GM18867 (cell line): Measurements from ENCODE around the gene CLC.
"Not testable (repeated sequence)": the region's sequence is repeated elsewhere in the genome, so short reads cannot be mapped to it uniquely, and the experiment has no call there.

ENCODE experiments used
- ATAC-seq: cut with Tn5 transposase; IDR thresholded peaks from one replicate; pipeline ENCODE4 v1.9.1; 2021; ENCODE audit warnings: mild to moderate bottlenecking, moderate library complexity; ENCODE audit not compliant: unreplicated experiment

CLC gene

DNA sequence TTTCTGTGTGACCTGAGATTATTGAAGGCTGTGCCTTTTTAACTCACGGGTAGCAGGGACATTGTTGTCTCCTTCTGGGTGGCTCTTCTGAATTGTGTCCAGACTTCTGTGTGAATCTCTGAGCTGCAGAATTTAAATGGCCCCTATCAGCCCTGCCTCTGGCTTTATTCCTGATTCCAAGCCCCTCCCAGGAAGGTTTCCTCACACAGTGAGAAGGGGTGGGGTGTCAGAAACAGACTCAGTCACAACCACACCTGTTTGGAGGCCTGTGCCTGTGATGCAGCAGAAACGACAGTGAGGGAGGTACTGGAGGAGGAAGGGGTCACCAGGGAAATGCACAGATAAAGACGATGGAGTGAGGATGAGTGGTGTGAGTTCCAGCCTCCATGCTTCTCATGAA lies at the start of gene CLC:
Gene CLC (minus strand): TSS at position 139 of the 400 bp plus-strand sequence. CDS start 77 bp downstream, at position 62.
- no peak for ATAC-seq

DNA sequence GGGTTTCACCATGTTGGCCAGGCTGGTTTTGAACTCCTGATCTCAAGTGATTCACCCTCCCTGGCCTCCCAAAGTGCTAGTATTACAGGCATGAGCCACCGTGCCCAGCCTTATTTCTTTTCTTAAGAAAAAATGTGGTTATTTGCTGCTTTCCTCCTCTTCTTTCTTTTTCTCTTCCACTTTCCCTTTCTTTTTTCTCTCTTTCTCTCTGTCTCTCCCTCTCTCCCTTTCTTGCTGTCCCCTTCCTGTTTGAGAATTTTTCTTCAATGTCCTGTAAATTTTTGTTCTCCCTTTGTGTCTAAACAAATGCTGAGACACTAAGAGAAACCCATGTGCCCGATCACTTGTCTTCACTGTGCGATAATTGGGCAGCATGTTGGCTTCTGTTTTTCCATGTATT lies 43.1 kb upstream of the CLC start:
- no peak for ATAC-seq

DNA sequence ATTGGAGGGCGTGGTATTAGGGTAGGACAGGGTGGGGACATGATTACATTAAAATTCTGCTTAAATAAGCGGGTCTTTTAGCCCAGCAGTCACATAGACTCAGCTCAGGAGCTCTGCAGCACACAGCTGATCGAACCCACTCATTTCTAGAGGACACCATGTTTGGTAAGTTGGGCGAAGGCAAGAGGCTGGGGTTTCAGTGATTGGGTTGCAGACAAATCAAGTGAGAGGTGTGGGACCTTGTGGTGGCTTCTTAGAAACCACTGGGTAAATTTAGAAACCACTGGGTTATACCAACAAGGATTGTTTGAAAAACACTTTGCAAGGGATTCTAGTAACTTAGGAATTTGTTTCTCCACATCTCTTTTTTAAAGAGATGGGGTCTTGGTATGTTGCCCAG lies 40.9 kb upstream of the CLC start, which contains the start of gene LEUTX:
Gene LEUTX (plus strand): TSS at position 92 of the 400 bp plus-strand sequence. CDS start 67 bp downstream, at position 159.
- ATAC-seq: no peak

DNA sequence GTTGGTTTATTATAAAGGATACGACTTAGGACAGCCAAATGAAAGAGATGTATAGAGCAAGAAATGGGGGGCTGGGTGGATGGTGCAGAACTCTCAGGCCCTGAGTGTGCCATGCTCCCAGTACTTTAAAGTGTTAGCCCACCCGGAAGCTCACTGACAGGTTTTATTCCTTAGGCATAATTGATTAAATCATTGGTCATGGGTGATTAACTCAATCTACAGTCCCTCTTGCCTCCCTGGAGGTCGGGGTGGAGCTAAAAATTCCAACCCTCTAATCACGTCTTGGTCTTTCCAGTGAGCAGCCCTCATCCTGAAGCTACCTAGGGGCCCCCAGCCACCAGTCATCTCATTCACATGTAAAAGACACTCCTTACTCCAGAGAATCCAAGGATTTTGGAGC lies 31.0 kb upstream of the CLC start:
- no peak for ATAC-seq

DNA sequence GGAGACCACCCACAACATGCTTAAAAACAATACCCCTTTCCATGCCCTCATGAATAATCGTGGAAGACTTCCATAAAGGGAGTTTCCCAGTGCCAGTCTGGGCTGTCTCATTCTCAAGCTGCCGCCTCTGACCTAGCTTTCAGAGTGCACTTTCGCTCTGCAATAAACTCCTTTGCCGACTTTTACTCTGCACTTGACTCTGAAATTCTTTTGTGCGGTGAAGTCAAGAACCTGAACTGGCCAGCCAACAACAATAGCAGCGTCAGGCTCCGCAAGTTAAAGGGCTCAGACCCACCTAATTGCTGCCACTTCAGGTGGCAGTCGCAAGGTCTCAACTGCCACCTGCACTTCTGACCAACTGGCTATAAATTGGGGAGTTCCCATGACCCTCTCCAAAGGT lies 30.5 kb upstream of the CLC start:
- no peak for ATAC-seq

DNA sequence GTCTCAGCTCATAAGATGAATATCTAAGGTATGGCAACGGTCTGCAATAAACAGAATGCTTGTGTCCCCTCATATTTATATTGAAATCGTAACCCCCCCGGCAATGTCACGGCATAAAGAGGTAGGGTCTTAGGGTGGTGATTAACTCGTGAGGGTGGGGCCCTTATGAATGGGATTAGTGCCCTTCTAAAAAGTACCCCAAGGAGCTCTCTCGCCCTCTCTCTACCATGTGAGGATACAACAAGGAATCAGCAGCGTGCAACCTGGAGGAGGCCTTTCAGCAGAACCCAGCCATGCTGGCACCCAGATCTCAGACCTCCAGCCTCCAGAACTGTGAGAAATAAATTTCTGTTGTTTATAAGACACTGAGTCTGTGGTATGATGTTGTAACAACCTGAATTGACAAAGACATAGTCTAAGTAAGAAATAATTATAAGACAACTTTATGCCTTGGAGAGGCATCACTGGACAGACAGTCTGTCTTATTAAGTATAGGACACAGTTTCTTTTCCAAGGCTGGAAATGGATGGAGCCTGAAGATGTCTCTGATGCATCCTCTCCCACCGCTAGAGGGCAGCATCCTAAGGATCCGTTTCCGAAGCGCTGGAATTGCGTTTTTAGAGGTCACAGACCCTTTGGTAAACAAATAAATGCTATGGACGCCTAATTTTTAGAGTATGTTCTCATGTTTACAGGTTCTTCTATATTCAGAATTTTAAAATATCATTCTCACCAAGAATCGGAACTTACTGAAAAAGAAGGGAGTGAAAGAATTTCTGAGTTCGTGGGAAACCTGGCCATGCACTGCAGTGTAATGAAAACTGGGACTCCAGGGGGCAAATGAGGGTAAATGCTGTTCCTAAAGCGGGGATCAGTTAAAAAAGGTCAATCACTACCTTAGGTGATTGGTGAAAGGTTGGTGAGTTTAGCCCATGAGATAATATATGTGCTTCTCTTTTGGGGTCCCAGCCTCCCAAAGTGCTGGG lies 27.6 kb upstream of the CLC start:
- ATAC-seq: no peak

DNA sequence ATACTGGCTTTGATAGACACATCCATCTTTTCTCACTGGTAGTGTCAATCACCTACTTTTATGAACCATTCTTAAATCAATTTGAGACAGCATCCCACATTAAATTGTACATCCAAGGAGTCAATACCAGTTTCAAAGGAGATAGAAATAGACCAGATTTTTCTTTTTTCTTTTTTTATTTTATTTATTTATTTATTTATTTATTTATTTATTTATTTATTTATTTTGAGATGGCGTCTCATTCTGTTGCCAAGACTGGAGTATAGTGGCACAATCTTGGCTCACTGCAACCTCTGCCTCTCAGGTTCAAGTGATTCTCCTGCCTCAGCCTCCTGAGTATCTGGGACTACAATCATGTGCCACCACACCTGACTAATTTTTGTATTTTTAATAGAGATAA lies 24.0 kb upstream of the CLC start:
- ATAC-seq: not testable (repeated sequence)

DNA sequence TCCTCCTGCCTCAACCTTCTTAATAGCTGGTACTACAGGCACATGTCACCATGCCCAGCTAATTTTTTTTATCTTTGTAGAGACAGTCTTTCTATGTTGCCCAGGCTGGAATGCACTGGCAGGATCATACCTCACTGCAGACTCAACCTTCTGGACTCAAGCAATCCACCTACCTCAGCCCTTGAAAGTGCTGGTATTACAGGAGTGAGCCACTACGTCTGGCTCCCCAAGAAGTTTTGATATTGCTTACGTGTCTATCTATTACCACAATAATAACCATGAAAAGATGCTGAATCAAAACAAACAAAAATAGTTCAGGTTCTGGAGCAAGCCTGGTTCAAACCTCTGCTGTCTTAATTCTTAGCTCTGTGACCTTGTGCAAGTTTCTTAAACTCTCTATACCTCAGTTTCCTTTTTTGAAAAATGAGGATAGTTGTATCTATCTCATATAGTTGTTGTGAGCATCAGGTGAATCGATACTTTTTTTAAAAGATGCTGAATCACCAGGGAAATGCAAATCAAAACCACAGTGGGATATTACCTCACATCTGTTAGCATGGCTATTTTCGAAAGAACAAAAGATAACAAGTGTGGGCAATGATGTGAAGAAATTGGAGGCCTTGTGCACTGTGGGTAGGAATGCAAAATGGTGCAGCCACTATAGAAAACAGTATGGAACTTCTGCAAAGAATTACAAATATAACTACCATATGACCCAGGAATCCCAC lies 21.8 kb upstream of the CLC start:
- peak; percentile 67 for ATAC-seq

DNA sequence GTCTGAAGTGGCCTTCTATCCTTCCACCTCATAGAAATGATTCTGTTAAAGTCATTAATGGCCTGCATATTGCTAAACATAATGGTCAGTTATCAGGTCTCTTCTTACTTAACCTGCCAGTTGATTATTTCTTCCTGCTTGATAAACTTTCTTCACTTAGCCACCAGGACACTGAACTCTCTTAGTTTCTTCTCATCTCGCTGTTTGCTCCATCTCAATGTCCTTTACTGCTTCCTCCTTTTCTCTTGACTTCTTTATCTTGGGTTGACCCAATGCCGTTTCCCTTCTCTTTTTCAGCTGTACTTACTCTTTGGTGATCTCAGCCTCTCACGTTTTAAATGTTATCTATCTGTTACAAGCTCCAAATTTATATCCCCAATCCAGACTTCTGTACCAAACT lies 17.1 kb upstream of the CLC start:
- ATAC-seq: no peak

DNA sequence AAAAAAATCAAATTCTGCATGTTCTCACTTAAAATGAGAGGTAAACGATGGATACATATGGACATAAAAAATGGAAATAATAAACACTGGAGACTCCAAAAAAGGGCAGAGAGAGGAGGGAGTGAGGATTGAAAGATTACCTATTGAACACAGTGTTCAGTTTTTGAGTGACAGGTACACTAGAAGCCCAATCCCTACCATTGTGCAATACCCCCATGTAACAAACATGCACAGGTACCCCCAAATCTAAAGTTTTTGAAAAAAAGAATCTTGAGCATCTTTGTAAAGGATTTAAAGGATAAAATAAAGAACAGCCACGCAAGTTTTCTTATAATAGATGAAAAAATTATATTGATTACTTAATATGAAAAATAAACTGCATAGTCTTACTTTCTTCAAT lies 16.7 kb upstream of the CLC start:
- ATAC-seq: no peak

DNA sequence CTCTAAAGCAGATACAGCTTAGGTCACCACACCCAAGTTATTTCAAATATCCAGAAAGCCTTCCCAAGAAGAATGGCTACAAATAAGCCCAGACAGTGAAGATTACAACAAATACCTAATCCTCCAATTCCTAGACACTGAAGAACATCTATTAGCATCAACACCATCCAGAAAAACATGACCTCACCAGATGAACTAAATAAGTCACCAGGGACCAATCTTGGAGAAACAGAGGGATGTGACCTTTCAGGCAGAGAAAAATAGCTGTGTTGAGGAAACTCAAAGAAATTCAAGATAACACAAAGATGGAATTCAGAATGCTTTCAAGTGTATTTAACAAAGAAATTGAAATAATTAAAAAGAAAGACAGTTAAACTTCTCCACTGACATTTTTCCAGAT lies 15.0 kb upstream of the CLC start:
- ATAC-seq: no peak

DNA sequence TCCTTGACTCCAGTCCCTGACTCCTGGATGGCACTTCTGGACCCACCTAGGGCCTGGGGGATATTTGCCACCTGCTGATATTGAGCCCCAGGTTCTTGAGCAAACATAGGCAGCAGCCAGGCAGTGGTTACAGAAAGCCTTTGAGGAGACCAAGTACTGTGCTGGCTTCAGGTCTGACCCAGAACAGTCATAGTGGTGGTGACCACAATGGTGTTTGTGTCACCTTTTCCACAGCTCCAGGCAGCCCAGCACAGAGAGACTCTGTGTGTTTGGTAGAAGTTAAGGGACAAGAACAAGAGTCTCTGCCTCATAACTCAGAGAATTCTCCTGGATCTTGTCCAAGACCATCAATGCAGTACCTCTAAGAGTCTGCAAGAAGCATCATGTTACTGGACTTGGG lies 14.6 kb upstream of the CLC start:
- ATAC-seq: no peak

DNA sequence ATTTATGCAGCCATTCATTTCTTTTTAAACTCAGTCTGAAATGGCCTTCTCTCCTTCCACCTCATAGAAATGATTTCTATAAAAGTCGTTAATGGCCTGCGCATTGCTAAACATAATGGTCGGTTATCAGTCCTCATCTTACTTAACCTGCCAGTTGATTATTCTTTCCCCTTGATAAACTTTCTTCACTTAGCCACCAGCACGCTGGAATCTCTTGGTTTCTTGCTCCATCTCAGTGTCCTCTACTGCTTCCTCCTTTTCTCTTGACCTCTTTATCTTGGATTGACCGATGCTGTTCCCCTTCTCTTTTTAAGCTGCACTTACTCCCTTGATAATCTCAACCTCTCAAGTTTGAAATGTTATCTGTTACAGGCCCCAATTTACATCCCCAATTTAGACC lies 12.2 kb upstream of the CLC start:
- ATAC-seq: no peak

DNA sequence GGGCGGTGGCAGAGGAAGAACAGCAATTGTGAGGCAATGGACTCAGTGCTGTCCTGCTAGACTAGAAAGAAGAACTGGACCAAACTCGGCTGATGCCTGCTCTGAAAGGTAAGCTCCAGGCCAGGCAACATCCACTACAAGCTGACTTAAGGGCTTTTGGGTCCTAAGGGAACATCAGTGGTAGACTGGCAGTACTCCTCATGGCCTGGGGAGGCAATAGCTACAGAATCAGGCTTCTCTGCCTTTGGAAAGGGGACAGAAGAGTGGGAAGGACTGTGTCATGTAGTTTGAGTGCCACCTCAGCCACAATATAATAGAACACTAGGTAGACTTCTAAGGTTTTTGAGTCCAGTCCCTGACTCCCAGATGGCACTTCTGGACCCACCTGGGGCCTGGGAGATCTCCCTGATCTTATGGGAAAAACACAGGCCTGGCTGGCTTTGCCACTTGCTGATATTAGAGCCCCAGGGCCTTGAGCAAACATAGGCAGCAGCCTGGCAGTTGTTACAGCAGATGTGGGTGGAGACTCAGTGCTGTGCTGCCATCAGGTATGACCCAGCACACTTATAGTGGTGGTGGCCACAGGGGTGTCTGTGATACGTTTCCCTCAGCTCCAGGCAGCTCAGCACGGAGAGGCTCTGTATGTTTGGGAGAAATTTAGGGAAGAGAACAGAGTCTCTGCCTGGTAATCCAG lies 9.2 kb upstream of the CLC start:
- no peak for ATAC-seq

DNA sequence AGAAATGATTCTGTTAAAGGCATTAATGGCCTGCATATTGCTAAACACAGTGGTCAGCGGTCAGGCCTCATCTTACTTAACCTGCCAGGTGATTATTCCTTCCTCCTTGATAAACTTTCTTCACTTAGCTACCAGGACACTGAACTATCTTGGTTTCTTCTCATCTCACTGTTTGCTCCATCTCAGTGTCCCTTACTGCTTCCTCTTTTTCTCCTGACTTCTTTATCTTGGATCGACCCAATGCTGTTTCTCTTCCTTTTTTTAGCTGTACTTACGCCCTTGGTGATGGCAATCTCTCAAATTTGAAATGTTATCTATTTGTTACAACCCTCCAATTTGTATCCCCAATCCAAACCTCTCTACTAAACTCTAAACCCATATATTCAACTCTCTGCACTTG lies 7.8 kb upstream of the CLC start:
- ATAC-seq: no peak

DNA sequence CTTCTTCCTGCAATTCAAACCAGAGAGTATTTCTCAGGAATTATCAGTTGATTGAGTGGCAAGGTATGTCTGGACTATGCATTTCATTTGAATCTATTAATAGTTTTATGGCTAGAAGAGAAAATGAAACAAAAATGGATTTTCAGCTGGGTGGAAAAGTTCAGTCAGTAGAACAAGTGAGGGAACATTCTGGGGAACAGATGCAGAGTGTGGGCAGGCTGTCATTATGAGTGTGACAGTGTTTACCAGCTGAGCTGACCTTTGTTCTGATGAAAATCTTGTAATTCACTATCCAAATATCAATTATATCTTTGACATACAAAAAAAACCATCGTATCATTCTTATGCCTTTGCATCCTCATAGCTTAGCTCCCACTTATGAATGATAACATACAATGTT lies 2.6 kb upstream of the CLC start:
- ATAC-seq: no peak

DNA sequence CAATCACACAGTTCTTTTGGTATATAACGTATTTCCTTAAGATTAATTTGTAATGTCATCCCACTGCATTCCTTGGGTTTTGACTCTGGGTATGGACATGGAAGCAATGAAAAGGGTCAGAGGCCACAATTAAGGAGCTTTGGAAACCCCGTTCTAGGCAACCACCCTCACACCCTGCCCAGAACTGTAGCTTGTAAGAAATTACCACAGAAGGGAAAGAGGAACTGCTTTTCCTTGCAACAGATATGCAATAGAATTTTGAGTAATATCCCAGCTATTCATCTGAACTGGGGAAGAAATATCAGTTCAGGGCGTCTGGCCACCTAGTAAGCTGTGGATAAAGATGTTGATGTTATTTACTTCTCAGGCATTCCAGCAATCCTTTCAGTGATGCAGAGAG lies 985 bp upstream of the CLC start:
- ATAC-seq: no peak

DNA sequence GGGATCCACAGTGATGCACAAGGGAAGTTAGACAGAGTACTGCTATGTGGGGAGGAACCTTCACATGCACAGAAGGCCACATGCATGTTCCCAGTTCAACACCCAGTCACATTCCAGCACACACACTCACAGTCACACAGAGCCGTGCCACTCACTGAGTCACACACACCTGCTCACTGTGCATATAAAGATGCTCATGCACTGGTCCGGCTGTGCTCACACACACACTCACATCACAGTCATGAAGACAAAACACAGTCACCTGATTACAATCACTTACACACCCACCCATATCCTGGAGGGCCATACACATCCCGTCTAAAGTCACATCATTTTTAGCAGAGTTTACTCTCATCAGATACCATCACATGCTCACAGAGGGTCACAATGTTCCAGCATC lies 478 bp downstream of the CLC start:
- no peak for ATAC-seq

DNA sequence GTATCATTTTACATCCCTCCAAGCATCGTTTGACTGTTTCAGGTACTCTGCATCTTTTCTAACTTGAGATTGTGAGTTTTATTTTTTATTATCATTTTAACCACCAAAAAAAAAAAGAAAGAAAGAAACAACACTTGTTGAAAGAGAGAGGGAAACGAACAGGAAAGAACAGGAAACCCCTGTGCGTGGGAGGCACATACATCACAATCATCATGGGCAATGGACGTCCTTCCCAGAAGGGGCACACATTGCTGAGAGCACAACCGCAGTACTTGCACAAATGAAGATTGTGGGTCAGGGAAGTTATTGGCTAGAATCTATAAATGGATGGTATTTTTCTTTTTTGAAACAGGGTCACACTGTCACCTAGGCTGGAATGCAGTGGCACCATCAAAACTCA lies 1.7 kb downstream of the CLC start:
- ATAC-seq: no peak

DNA sequence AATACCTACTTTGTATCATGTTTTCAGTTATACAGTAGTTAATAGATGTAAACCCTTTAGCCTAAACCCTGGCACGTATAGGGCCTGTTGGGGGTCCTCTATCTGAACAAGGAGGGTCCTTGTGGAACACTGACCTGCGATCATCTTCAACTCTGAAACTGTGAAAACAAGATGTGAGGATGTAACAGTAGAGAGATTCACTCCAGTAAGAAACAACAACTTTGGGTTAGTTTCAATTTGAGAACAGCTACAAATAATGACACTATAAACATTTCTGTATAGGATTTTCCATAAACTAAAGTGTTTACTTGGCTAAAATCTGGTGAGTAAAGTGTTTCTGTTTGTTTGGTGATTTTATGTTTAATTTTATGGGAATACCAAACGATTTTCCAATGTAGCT lies 2.1 kb downstream of the CLC start:
- ATAC-seq: no peak

DNA sequence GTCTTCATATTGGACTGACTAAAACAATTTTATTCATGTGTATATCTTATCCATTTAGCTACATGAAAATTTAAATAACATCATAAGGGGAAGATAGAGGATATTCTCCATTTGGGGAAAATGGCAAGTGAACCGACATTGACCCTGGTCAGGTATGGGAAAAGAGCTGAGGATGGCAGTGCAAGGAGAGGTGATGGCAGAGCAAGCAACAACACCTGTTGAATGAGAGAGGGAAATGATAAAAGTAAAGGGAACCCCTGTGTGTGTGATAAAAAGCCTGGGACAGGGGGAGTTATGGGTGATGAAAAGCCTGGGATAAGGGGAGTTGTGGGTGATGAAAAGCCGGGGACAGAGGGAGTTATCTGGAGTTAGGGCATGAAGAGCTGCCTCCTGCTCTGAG lies 4.0 kb downstream of the CLC start:
- ATAC-seq: no peak
